Caco-2 (cell line): ENCODE measurements around the gene TMEM131. TPM values are rescaled to one million over a fixed set of nuclear protein-coding genes. Genes with fewer than 3 reads are reported as not detected.
"Not testable (repeated sequence)": the region's sequence is repeated elsewhere in the genome, so short reads cannot be mapped to it uniquely, and the experiment has no call there.

Experiments used
- BruUV-seq: library from RNA; stranded (reverse); fragments of 400-500 nt; replicated peaks from 2 replicates; lab custom pipeline; 2021; lab: Mats Ljungman, UMichigan
- CTCF ChIA-PET: fragments of 300-600 bp; sonication (Branson Sonifier 250); formaldehyde crosslinking; loops from one replicate; lab custom pipeline; 2022; ENCODE audit warnings: antibody characterized with exemption; lab: Charles Lee
- POLR2A ChIA-PET: fragments of 300-600 bp; sonication (Branson Sonifier 250); formaldehyde crosslinking; loops from one replicate; lab custom pipeline; 2022; ENCODE audit warnings: antibody characterized with exemption; lab: Charles Lee
- DNase-seq, 2 experiments: peaks; one replicate each; pipeline versions ENCODE4 v3.0.0 to v3.0.0-alpha.2; 2020 to 2022
- H3K27me3 ChIP-seq: replicated peaks from 2 replicates; pipeline ENCODE4 v1.6.0; 2011; ENCODE audit warnings: low read length; ENCODE audit not compliant: control insufficient read depth, insufficient read depth
- H3K36me3 ChIP-seq: 2 replicates; pipeline ENCODE4 v1.5.1; 2011; ENCODE audit warnings: low read length; ENCODE audit not compliant: control insufficient read depth, insufficient read depth
- H3K4me1 ChIP-seq: fragments of 250-450 bp; sonication (Bioruptor Pico); 2 replicates; pipeline ENCODE4 v1.5.1; 2020; ENCODE audit warnings: mild to moderate bottlenecking
- H3K4me3 ChIP-seq: 2 replicates; pipeline ENCODE4 v1.5.1; 2011; ENCODE audit warnings: low read depth, mild to moderate bottlenecking, control low read depth, low read length
- H3K9me3 ChIP-seq: fragments of 250-450 bp; sonication (Bioruptor Pico); 2 replicates; pipeline ENCODE4 v1.5.1; 2020; ENCODE audit warnings: mild to moderate bottlenecking, moderate library complexity
- H3K27ac Mint-ChIP-seq: one replicate; pipeline ENCODE4 v1.8.0; 2022; ENCODE audit warnings: mixed read lengths; ENCODE audit not compliant: unreplicated experiment
- H3K27me3 Mint-ChIP-seq: one replicate; pipeline ENCODE4 v1.8.0; 2022; ENCODE audit warnings: mixed read lengths; ENCODE audit not compliant: insufficient read depth, unreplicated experiment
- H3K36me3 Mint-ChIP-seq: one replicate; pipeline ENCODE4 v1.8.0; 2022; ENCODE audit warnings: mild to moderate bottlenecking, mixed read lengths; ENCODE audit not compliant: insufficient read depth, unreplicated experiment
- H3K4me1 Mint-ChIP-seq: one replicate; pipeline ENCODE4 v1.8.0; 2022; ENCODE audit warnings: low read depth, mixed read lengths; ENCODE audit not compliant: unreplicated experiment
- H3K4me3 Mint-ChIP-seq: one replicate; pipeline ENCODE4 v1.8.0; 2022; ENCODE audit warnings: mild to moderate bottlenecking, moderate library complexity, mixed read lengths; ENCODE audit not compliant: unreplicated experiment
- H3K9me3 Mint-ChIP-seq: one replicate; pipeline ENCODE4 v1.8.0; 2022; ENCODE audit warnings: mixed read lengths; ENCODE audit not compliant: unreplicated experiment
- CTCF ChIP-seq, 2 experiments: fragments of 200-600 bp in 1 of 2; IDR thresholded peaks; 1 replicate in 1 of 2; 2 replicates in 1 of 2; pipeline versions ENCODE4 v1.5.1 to v1.8.0; 2011 to 2022; ENCODE audit warnings: antibody characterized with exemption in 1 of 2, control low read depth in 1 of 2, inconsistent platforms in 1 of 2, low read depth in 1 of 2, low read length in 1 of 2, mild to moderate bottlenecking in 1 of 2, moderate library complexity in 1 of 2; ENCODE audit not compliant: insufficient read depth in 1 of 2, severe bottlenecking in 1 of 2, unreplicated experiment in 1 of 2
- intact Hi-C: fragments of 100-400 bp; cut with micrococcal nuclease; formaldehyde crosslinking; loops from one replicate; pipeline ENCODE4 v1.10.0; 2022; ENCODE audit not compliant: unreplicated experiment
- total RNA-seq: library from RNA; stranded (reverse); gene quantifications from 2 replicates; pipeline ENCODE4 v1.2.3, GENCODE V29; 2022

The TMEM131 gene
- total RNA-seq, 1 experiment from 2014 or later, result 36.3 TPM

DNA sequence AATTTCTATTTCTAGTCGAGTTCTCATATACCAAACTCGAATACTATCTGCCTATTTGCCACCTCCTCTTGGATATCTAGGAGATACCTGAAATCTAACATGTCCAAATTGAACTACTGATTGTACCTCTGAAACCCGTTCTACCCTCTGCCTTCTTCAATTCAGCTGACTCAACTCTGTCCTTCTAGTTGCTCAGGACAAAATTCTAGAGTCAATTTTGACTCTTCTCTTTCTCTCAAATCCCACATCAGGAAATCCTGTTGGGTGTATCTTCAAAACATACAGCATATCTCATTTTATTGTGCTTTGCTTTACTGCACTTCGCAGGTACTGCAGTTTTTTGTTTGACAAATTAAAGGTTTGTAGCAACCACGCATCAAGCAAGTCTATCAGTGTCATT, 144.6 kb downstream of the TMEM131 start:
- H3K27ac Mint-ChIP-seq, result no peak overlapping the region
- Histone ChIP-seq H3K27me3 (no peaks in the 10 kb centered on the region), H3K4me1 (peaks cover 8% of the 10 kb centered on the region), H3K36me3 (no peaks in the 10 kb centered on the region), H3K9me3 (no peaks in the 10 kb centered on the region), H3K4me3 (no peak overlapping the region)
- H3K36me3 Mint-ChIP-seq, result peaks cover 6% of the 10 kb centered on the region
- no peak for TF ChIP-seq CTCF (IDR thresholded peaks at IDR 0.05; ENCODE audit: insufficient read depth in 1 of 2, low read depth in 1 of 2, low read length in 1 of 2, severe bottlenecking in 1 of 2, unreplicated experiment in 1 of 2)
- H3K4me1 Mint-ChIP-seq, result peaks cover 7% of the 10 kb centered on the region
- CTCF ChIA-PET, result no interaction called here
- H3K27me3 Mint-ChIP-seq, result no peaks in the 10 kb centered on the region
- BruUV-seq, result no TSS peak
- POLR2A ChIA-PET, result no interaction called here
- intact Hi-C loops, result no loop called here
- no peak for DNase-seq
- no peak overlapping the region for H3K4me3 Mint-ChIP-seq
- H3K9me3 Mint-ChIP-seq, result no peaks in the 10 kb centered on the region

GRCh38 chr2:97849881-97850528, 145.7 kb downstream of the TMEM131 start:
- Histone ChIP-seq H3K36me3 (no peaks in the 10 kb centered on the region), H3K27me3 (no peaks in the 10 kb centered on the region), H3K4me3 (no peak overlapping the region), H3K9me3 (no peaks in the 10 kb centered on the region), H3K4me1 (peaks cover 8% of the 10 kb centered on the region)
- intact Hi-C loops, result no loop called here
- ChIA-PET POLR2A (no interaction called here), CTCF (no interaction called here)
- H3K27ac Mint-ChIP-seq, result no peak overlapping the region
- TF ChIP-seq CTCF (IDR thresholded peaks at IDR 0.05; ENCODE audit: insufficient read depth in 1 of 2, low read depth in 1 of 2, low read length in 1 of 2, severe bottlenecking in 1 of 2, unreplicated experiment in 1 of 2), result no peak
- BruUV-seq, result no TSS peak
- no peaks in the 10 kb centered on the region for H3K9me3 Mint-ChIP-seq
- H3K27me3 Mint-ChIP-seq, result no peaks in the 10 kb centered on the region
- peaks cover 6% of the 10 kb centered on the region for H3K36me3 Mint-ChIP-seq
- no peak for DNase-seq
- H3K4me1 Mint-ChIP-seq, result peaks cover 7% of the 10 kb centered on the region
- no peak overlapping the region for H3K4me3 Mint-ChIP-seq

GRCh38 chr2:97848306-97848705, 147.4 kb downstream of the TMEM131 start:
- ChIA-PET CTCF (no interaction called here), POLR2A (no interaction called here)
- H3K27me3 Mint-ChIP-seq, result no peaks in the 10 kb centered on the region
- peaks cover 2% of the 10 kb centered on the region for H3K36me3 Mint-ChIP-seq
- peaks cover 4% of the 10 kb centered on the region for H3K4me1 ChIP-seq
- H3K9me3 Mint-ChIP-seq, result no peaks in the 10 kb centered on the region
- no peak overlapping the region for H3K4me3 ChIP-seq
- no peaks in the 10 kb centered on the region for H3K9me3 ChIP-seq
- no peak overlapping the region for H3K4me3 Mint-ChIP-seq
- DNase-seq, result no peak
- H3K36me3 ChIP-seq, result no peaks in the 10 kb centered on the region
- no peak for TF ChIP-seq CTCF (IDR thresholded peaks at IDR 0.05; ENCODE audit: insufficient read depth in 1 of 2, low read depth in 1 of 2, low read length in 1 of 2, severe bottlenecking in 1 of 2, unreplicated experiment in 1 of 2)
- intact Hi-C loops, result no loop called here
- H3K27ac Mint-ChIP-seq, result no peak overlapping the region
- H3K27me3 ChIP-seq, result no peaks in the 10 kb centered on the region
- BruUV-seq, result no TSS peak
- H3K4me1 Mint-ChIP-seq, result peaks cover 1% of the 10 kb centered on the region

DNA sequence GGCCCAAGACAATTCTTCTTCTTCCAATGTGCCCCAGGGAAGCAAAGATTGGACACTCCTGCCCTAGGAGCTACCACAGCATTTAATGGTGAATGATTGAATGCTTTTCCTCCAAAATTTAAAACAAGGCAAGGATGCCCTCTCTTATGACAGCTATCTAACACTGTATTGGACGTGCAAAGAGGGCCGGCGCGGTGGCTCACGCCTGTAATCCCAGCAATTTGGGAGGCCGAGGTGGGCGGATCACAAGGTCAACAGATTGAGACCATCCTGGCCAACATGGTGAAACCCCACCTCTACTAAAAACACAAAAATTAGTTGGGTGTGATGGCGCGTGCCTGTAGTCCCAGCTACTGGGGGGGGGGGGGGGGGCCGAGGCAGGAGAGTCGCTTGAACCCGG, 149.0 kb downstream of the TMEM131 start:
- H3K36me3 Mint-ChIP-seq, H3K9me3 Mint-ChIP-seq, intact Hi-C loops, H3K4me3 Mint-ChIP-seq, H3K27me3 ChIP-seq, H3K27me3 Mint-ChIP-seq, BruUV-seq, H3K4me1 Mint-ChIP-seq, CTCF ChIA-PET, POLR2A ChIA-PET, H3K27ac Mint-ChIP-seq, H3K4me1 ChIP-seq, H3K36me3 ChIP-seq, H3K9me3 ChIP-seq, DNase-seq, H3K4me3 ChIP-seq: not testable (repeated sequence)
